ENCODE data around the gene SPDYE4. TPM values are rescaled to one million over a fixed set of nuclear protein-coding genes. Genes with fewer than 3 reads are reported as not detected.

The SPDYE4 gene
- total RNA-seq, 4 donors from 2014 or later = not detected

DNA sequence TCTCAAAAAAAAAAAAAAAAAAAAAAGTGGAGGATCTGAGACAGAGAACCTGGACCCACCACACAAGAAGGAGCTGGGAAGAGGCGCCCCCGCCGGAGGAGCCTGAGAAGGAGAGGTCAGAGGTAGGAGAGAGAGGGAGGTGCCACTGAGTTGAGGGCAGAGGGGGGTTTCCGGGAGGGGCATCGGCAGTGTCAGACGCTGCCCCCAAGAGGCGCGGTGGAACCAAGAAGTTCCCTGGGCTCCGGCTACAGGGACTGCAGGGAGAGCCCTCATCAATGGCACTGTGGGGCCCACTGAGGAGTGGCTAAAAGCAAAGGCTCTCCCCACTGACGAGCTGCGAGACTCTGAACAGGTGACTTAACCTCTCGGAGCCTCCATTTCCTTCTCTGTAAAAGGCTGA, 17.9 kb downstream of the SPDYE4 start:
- TF ChIP-seq, protein P1, sequence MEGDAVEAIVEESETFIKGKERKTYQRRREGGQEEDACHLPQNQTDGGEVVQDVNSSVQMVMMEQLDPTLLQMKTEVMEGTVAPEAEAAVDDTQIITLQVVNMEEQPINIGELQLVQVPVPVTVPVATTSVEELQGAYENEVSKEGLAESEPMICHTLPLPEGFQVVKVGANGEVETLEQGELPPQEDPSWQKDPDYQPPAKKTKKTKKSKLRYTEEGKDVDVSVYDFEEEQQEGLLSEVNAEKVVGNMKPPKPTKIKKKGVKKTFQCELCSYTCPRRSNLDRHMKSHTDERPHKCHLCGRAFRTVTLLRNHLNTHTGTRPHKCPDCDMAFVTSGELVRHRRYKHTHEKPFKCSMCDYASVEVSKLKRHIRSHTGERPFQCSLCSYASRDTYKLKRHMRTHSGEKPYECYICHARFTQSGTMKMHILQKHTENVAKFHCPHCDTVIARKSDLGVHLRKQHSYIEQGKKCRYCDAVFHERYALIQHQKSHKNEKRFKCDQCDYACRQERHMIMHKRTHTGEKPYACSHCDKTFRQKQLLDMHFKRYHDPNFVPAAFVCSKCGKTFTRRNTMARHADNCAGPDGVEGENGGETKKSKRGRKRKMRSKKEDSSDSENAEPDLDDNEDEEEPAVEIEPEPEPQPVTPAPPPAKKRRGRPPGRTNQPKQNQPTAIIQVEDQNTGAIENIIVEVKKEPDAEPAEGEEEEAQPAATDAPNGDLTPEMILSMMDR (IDR thresholded peaks at IDR 0.05) = no peak
- no peak for TF ChIP-seq POLR2A (IDR thresholded peaks at IDR 0.05)
- WGBS, 2 donors = 65 to 68% methylated on average over 12 of the region's 12 CpGs
- H3K27ac ChIP-seq = no peak overlapping the region
- no peaks in the 10 kb centered on the region for H3K27me3 ChIP-seq
- no peaks in the 10 kb centered on the region for H3K4me1 ChIP-seq
- no peak overlapping the region for H3K4me3 ChIP-seq (replicated peaks in 1 of 3)
- no peaks in the 10 kb centered on the region for H3K36me3 ChIP-seq
- H3K9me3 ChIP-seq = no peaks in the 10 kb centered on the region
- intact Hi-C loops (cut with DNase I) = loop anchor here (10.0 kb wide), 1 partner anchor 166 kb away; no protein-coding TSS in a partner anchor
- DNase-seq = no peak

- no peak overlapping the region for H3K4me3 ChIP-seq (replicated peaks in 1 of 3)
Observed at GRCh38 chr17:8739097-8739496, 19.2 kb downstream of the SPDYE4 start.

GRCh38 chr17:8736796-8737195, 21.6 kb downstream of the SPDYE4 start:
- Histone ChIP-seq H3K4me1 (no peaks in the 10 kb centered on the region), H3K27me3 (no peaks in the 10 kb centered on the region), H3K4me3 (replicated peaks in 1 of 3) (no peak overlapping the region), H3K27ac (no peak overlapping the region), H3K9me3 (no peaks in the 10 kb centered on the region), H3K36me3 (no peaks in the 10 kb centered on the region)
- no peak for TF ChIP-seq POLR2A (IDR thresholded peaks at IDR 0.05)
- TF ChIP-seq, protein P1 (IDR thresholded peaks at IDR 0.05) = no peak
- 86 to 93% methylated on average over 2 of the region's 2 CpGs for WGBS, 2 donors
- intact Hi-C loops (cut with DNase I) = no loop called here
- no peak for DNase-seq

More at GRCh38 chr17:8739097-8739496, 19.2 kb downstream of the SPDYE4 start:
- intact Hi-C loops (cut with DNase I) = no loop called here
- 43 to 46% methylated on average over 8 of the region's 8 CpGs for WGBS, 2 donors
- H3K4me1 ChIP-seq = no peaks in the 10 kb centered on the region
- no peak overlapping the region for H3K27ac ChIP-seq
- no peaks in the 10 kb centered on the region for H3K27me3 ChIP-seq
- no peaks in the 10 kb centered on the region for H3K9me3 ChIP-seq
- TF ChIP-seq, protein P1 (IDR thresholded peaks at IDR 0.05) = no peak
- no peak for TF ChIP-seq POLR2A (IDR thresholded peaks at IDR 0.05)
- H3K36me3 ChIP-seq = no peaks in the 10 kb centered on the region
- no peak for DNase-seq

- Histone ChIP-seq H3K27me3 (no peaks in the 10 kb centered on the region), H3K4me1 (no peaks in the 10 kb centered on the region), H3K4me3 (replicated peaks in 1 of 3) (no peak overlapping the region), H3K9me3 (no peaks in the 10 kb centered on the region), H3K36me3 (no peaks in the 10 kb centered on the region), H3K27ac (no peak overlapping the region)
- 85 to 91% methylated on average over 6 of the region's 6 CpGs for WGBS, 2 donors
- no peak for TF ChIP-seq POLR2A (IDR thresholded peaks at IDR 0.05)
- TF ChIP-seq, protein P1 (IDR thresholded peaks at IDR 0.05) = no peak
- DNase-seq = no peak
- intact Hi-C loops (cut with DNase I) = no loop called here
Observed at GRCh38 chr17:8736362-8736761, 22.0 kb downstream of the SPDYE4 start.

- 93 to 94% methylated on average over 18 to 23 of the region's 23 CpGs for WGBS, 2 donors
- DNase-seq = no peak
- TF ChIP-seq POLR2A (IDR thresholded peaks at IDR 0.05) = no peak
- TF ChIP-seq, protein P1 (IDR thresholded peaks at IDR 0.05) = no peak
- no peaks in the 10 kb centered on the region for H3K9me3 ChIP-seq
- no peaks in the 10 kb centered on the region for H3K27me3 ChIP-seq
- no peaks in the 10 kb centered on the region for H3K4me1 ChIP-seq
- H3K4me3 ChIP-seq (replicated peaks in 1 of 3) = no peak overlapping the region
- intact Hi-C loops (cut with DNase I) = no loop called here
- H3K27ac ChIP-seq = no peak overlapping the region
- no peaks in the 10 kb centered on the region for H3K36me3 ChIP-seq
Observed at GRCh38 chr17:8735336-8735939, 22.9 kb downstream of the SPDYE4 start.
